ACC112 (cell line): Measurements from ENCODE around the gene ARHGEF6.
A peak's percentile ranks its signal among the peaks of the same experiment; 100 is the strongest.

Experiments
- H2AFZ ChIP-seq: fragments of 200-600 bp; sonication (generic); one replicate; pipeline ENCODE4 v1.6.0; 2017; ENCODE audit warnings: antibody characterized with exemption, low read length; ENCODE audit not compliant: unreplicated experiment
- H3K27ac ChIP-seq: fragments of 200-600 bp; sonication (generic); 2 replicates; pipeline ENCODE4 v1.5.1; 2014; ENCODE audit warnings: low read depth, mild to moderate bottlenecking, antibody characterized with exemption, low read length, moderate library complexity
- H3K27me3 ChIP-seq: fragments of 200-600 bp; sonication (generic); 2 replicates; pipeline ENCODE4 v1.6.1; 2014; ENCODE audit warnings: mild to moderate bottlenecking, antibody characterized with exemption, low read length, moderate library complexity, mixed read lengths; ENCODE audit not compliant: insufficient read depth
- H3K36me3 ChIP-seq: fragments of 200-600 bp; sonication (generic); 2 replicates; pipeline ENCODE4 v1.6.1; 2016; ENCODE audit warnings: mild to moderate bottlenecking, antibody characterized with exemption, low read length, moderate library complexity, mixed read lengths; ENCODE audit not compliant: insufficient read depth
- H3K4me1 ChIP-seq: fragments of 200-600 bp; sonication (generic); one replicate; pipeline ENCODE4 v1.6.1; 2016; ENCODE audit warnings: low read length, mixed read lengths; ENCODE audit not compliant: insufficient read depth, unreplicated experiment, control insufficient read depth
- H3K4me3 ChIP-seq: fragments of 200-600 bp; sonication (generic); 2 replicates; pipeline ENCODE4 v1.5.1; 2014; ENCODE audit warnings: mild to moderate bottlenecking, low read depth, low read length
- H3K79me2 ChIP-seq: fragments of 200-600 bp; sonication (generic); one replicate; pipeline ENCODE4 v1.6.0; 2016; ENCODE audit warnings: low read length; ENCODE audit not compliant: control insufficient read depth, unreplicated experiment, insufficient read depth

The ARHGEF6 gene

DNA sequence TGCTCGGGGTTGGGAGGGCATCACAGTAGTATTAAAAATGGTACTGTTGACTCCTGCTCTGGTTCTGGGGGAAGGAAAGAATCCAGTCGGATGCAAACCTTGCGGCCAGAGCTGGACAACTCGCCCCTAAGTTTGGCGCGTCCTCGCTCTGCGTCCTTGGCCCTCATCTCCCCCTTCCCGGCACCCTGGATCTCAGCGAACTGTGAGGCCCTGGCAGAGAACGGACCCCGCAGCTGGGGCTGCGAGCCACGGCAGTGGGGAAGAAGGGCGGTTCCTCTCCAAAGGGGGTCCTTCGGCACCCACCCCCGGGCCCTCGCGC, 14.0 kb downstream of the ARHGEF6 start:
- H3K27me3 ChIP-seq = no peaks in the 10 kb centered on the region
- peak overlapping the region; percentile 20 for H2AFZ ChIP-seq
- H3K79me2 ChIP-seq = peaks cover 4% of the 10 kb centered on the region
- peaks cover 19% of the 10 kb centered on the region for H3K4me1 ChIP-seq
- H3K4me3 ChIP-seq = peak overlapping the region; percentile 89
- H3K27ac ChIP-seq = no peak overlapping the region
- H3K36me3 ChIP-seq = no peaks in the 10 kb centered on the region

DNA sequence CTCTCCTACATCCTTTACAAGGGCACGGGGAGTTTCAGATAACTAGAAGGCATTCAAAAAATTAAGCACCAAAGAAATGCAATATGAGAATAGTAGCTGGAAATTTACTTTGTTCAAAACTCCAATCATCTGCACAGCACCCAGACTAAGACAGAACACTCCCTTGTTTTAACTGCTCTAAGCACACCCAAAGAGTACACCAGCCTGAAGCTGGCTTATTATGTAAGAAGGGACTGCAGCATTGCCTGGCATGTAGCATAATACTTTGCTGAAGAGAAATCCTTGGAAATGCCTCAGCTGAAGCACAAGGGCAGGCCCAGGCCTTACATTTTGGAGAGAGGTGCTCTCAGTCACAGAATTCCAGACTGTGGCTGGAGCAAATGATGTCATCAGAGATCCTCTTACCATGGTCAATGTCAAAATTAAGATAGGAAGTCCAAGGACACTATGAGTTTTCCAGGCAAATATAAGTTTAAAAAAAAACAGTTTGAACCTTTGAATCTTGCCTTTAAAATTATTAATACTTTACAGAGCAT, 14.8 kb downstream of the ARHGEF6 start:
- no peak overlapping the region for H3K27ac ChIP-seq
- peak overlapping the region; percentile 89 for H3K4me3 ChIP-seq
- H3K27me3 ChIP-seq = no peaks in the 10 kb centered on the region
- H3K79me2 ChIP-seq = peaks cover 4% of the 10 kb centered on the region
- no peak overlapping the region for H2AFZ ChIP-seq
- no peaks in the 10 kb centered on the region for H3K36me3 ChIP-seq
- peaks cover 19% of the 10 kb centered on the region for H3K4me1 ChIP-seq

DNA sequence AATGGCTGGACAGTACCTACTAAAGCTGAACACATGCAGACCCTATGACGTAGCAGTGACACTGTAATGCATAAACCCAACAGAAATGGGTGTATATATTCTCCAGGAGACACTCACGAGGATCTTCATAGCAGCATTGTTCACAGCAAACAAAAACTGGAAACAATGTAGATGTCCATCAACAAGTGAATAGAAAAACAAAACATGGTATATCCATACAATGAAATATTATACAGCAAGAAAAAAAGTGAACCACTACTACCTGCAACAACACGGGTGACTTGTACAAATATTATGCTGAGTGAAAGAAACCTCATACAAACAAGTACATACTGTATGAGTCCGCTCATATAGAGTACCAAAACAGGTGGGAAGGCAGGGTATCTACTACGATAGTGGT, 16.5 kb downstream of the ARHGEF6 start:
- Histone ChIP-seq H2AFZ (no peak overlapping the region), H3K79me2 (peaks cover 4% of the 10 kb centered on the region), H3K27me3 (no peaks in the 10 kb centered on the region), H3K4me3 (no peak overlapping the region), H3K36me3 (no peaks in the 10 kb centered on the region), H3K27ac (no peak overlapping the region), H3K4me1 (peaks cover 19% of the 10 kb centered on the region)

DNA sequence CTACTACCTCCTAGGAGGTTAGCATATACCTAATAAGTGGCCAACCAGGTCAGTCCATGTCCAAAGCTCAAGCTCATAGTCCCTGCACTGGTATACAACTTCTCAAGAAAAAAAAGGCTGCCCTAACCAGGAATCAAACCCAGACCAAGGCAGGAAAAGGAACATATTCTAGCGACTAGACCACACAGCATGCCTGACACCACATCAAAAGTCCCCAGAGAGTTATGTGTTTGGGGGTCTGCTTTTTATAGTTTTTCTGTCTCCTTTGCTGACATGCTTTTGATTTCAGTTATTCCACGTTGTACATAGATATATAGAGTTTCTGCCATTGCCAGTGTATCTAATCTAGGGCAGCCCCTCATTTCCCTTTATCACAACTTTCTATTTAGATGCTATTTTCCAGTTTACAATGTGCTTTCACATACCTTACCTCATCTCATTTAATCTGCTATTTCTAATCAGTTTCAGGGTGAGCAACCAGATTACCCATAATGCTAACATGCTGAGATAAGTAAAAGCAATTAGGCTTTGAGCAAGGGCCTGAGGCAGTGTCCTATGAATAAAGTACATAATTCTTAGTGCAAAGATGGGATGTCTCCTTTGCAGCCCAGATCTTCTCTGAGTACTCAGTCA, 17.8 kb downstream of the ARHGEF6 start:
- H2AFZ ChIP-seq = no peak overlapping the region
- H3K79me2 ChIP-seq = peaks cover 4% of the 10 kb centered on the region
- H3K27me3 ChIP-seq = no peaks in the 10 kb centered on the region
- no peak overlapping the region for H3K4me3 ChIP-seq
- H3K36me3 ChIP-seq = no peaks in the 10 kb centered on the region
- H3K27ac ChIP-seq = no peak overlapping the region
- peaks cover 14% of the 10 kb centered on the region for H3K4me1 ChIP-seq

DNA sequence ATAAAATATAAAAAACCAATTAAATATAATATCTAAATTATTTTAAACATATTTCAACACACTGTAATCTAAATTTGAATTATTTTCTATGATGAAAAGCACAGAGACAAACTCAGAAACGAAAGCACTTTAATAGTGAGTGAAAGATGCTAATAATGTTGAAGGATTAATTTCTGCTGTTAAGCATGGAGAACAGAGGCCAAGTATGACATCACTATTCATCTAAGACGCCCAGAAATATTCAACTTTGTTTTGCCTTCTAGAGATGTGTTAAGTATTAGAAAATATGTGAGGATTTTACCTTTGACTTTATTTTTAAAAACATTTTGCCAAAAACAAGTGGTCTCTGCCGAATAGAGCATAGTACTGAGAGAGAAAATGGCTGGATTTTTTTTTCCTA, 19.3 kb downstream of the ARHGEF6 start:
- H3K27ac ChIP-seq = no peak overlapping the region
- H3K4me3 ChIP-seq = no peak overlapping the region
- no peaks in the 10 kb centered on the region for H3K27me3 ChIP-seq
- H3K79me2 ChIP-seq = peaks cover under 1% of the 10 kb centered on the region
- H3K4me1 ChIP-seq = peaks cover 9% of the 10 kb centered on the region
- H3K36me3 ChIP-seq = no peaks in the 10 kb centered on the region
- no peak overlapping the region for H2AFZ ChIP-seq

DNA sequence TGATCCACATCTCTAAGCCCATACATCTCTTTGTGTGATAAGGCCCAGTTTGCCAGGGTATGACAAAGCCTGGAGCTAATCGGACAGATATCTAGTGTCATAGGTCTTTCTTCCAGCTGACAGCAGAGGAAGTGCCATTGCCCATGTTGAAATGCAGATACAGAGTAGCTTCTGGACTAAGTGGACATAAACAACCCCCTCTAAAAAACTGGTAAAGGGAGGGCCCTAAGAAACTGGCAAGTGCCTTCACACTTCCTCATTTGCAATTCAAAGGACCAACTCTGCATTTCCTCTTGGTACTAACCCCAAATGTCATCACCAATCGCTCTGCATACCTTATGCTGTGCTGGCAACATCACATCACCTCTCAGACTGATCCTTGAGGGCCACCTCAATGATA, 20.8 kb downstream of the ARHGEF6 start:
- Histone ChIP-seq H3K79me2 (no peaks in the 10 kb centered on the region), H3K27ac (no peak overlapping the region), H3K36me3 (no peaks in the 10 kb centered on the region), H3K27me3 (no peaks in the 10 kb centered on the region), H3K4me1 (no peaks in the 10 kb centered on the region), H2AFZ (no peak overlapping the region), H3K4me3 (no peak overlapping the region)

DNA sequence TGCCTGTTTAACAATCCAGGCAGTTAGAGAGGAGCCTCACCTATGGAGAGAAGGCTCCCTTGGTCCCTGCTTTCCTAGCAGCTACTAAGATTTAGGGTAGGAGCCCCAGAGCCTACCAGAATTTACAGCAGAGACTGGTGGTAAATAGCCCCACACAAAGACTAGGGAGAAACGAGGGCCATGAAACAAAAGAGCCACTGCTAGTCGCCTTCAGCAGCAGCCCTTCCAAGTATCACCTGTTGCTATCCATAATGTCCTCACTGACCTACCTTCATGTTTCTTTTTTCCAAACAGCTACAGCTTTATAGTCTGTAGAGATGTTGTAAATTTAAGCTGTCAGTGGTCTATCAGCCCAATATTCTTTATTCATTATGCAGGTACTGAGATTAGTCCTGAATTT, 25.3 kb downstream of the ARHGEF6 start:
- Histone ChIP-seq H3K4me3 (no peak overlapping the region), H3K36me3 (no peaks in the 10 kb centered on the region), H3K4me1 (peaks cover 12% of the 10 kb centered on the region), H3K27ac (no peak overlapping the region), H2AFZ (no peak overlapping the region), H3K79me2 (no peaks in the 10 kb centered on the region), H3K27me3 (no peaks in the 10 kb centered on the region)

DNA sequence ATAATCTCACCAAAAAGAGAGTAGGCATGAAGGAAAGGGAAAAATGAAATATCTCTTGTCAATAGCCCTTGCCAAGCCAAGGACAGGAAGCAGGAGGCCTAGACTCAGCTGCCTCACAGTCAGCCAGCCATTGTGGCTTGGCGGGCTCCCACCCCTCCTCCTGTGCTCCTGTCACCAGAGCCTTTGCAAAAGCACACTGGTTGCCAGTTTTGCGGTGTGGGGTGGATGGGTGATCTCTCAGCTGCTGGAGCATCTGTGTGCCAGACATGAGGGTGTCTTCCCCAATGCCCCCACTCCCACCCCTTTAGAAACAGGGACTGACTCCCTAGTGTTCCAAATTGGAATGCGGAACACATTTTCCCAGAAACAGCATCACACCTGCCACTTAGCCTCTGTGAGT, 26.1 kb downstream of the ARHGEF6 start:
- Histone ChIP-seq H3K27me3 (no peaks in the 10 kb centered on the region), H3K27ac (no peak overlapping the region), H2AFZ (no peak overlapping the region)

DNA sequence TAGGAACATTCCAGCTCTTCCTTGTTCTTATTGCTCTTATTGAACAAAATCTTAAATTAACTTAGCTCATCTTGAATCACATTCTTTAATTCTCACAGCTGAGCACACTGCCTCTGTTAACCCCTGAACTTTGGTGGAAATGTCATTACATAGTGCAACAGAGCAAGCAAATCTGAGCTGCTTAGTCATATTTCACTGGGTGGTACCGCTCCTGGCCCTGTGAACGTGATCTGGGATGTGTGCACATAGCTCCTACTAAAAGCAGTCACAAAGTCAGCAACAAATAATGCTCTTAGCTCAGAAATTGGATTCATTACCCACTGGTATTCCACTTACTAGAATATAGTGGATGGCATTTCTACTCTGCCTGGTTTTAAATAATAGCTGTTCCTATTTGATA, 27.9 kb downstream of the ARHGEF6 start:
- Histone ChIP-seq H3K36me3 (no peaks in the 10 kb centered on the region), H3K79me2 (no peaks in the 10 kb centered on the region), H3K27me3 (no peaks in the 10 kb centered on the region), H3K27ac (no peak overlapping the region), H3K4me1 (peaks cover 15% of the 10 kb centered on the region), H2AFZ (no peak overlapping the region), H3K4me3 (no peak overlapping the region)

More for the DNA sequence above, 26.1 kb downstream of the ARHGEF6 start:
- Histone ChIP-seq H3K79me2 (no peaks in the 10 kb centered on the region), H3K4me3 (no peak overlapping the region), H3K36me3 (no peaks in the 10 kb centered on the region), H3K4me1 (peaks cover 12% of the 10 kb centered on the region)

DNA sequence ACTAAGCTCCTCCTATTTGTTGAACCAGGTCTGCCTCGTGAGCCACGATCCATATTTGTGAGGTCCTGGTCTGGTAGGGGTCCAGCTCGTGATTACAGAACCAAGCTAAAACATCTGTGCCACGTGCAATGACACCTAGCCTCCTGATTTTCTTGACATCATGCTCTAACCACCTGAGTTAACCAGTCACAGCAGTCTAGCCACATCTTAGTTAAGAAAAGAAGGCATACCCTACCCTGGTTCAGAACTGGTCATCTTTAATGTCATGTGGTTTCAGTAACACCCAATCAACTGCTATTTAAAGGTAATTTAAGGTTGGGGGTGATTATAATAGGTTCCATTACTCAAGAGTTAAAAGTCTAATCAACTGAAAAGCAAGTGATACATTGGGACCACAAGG, 28.4 kb downstream of the ARHGEF6 start:
- no peak overlapping the region for H3K27ac ChIP-seq
- no peaks in the 10 kb centered on the region for H3K36me3 ChIP-seq
- no peak overlapping the region for H3K4me3 ChIP-seq
- H3K79me2 ChIP-seq = no peaks in the 10 kb centered on the region
- H2AFZ ChIP-seq = no peak overlapping the region
- no peaks in the 10 kb centered on the region for H3K27me3 ChIP-seq
- peaks cover 19% of the 10 kb centered on the region for H3K4me1 ChIP-seq

DNA sequence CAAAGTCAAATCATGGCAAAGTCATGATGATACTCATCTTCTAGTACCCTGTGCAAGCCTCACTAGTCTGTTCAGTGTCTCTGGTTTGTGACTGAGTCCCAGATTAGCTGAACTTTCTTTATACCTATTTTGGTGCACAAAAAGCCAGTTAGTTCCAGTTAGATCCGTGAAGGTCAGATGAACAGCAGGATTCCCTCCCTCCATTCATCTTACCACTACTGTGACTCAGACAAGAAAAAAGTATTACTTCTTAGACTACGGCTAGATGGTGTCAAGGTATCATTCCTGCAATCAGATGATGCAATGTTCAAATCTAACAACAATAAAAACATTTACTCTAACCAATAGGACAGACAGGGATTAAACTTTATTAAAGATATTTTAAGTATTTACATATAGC, 30.4 kb downstream of the ARHGEF6 start:
- H2AFZ ChIP-seq = no peak overlapping the region
- H3K79me2 ChIP-seq = no peaks in the 10 kb centered on the region
- H3K27me3 ChIP-seq = no peaks in the 10 kb centered on the region
- H3K4me3 ChIP-seq = no peak overlapping the region
- H3K36me3 ChIP-seq = no peaks in the 10 kb centered on the region
- H3K4me1 ChIP-seq = peaks cover 22% of the 10 kb centered on the region
- H3K27ac ChIP-seq = no peak overlapping the region
